ENCODE measurements around the gene ZSWIM1.

GRCh38 chr20:45834797-45835161 lies 46.2 kb upstream of the ZSWIM1 start:
- no peak for TF ChIP-seq CTCF (IDR thresholded peaks at IDR 0.05 in 2 of 3, conservative IDR thresholded peaks at IDR 0.05 in 1 of 3; ENCODE audit: control insufficient read depth in 2 of 3, extremely low read depth in 1 of 3, insufficient read depth in 1 of 3, low read depth in 3 of 3, low read length in 3 of 3)
- no peak for TF ChIP-seq YBX1 (IDR thresholded peaks at IDR 0.05)
- TF ChIP-seq BCLAF1 (IDR thresholded peaks at IDR 0.05) = no peak
- no peak for TF ChIP-seq POLR2AphosphoS5 (IDR thresholded peaks at IDR 0.05; ENCODE audit: low read length)
- no peak for TF ChIP-seq ZBTB4 (CRISPR knock-in tag; IDR thresholded peaks at IDR 0.05)
- no peak for TF ChIP-seq ZBED1 (IDR thresholded peaks at IDR 0.05; ENCODE audit: borderline replicate concordance)
- TF ChIP-seq YY1 (IDR thresholded peaks at IDR 0.05; ENCODE audit: low read depth, low read length) = no peak
- TF ChIP-seq MAX (IDR thresholded peaks at IDR 0.05; ENCODE audit: low read depth, low read length) = no peak
- no peak for TF ChIP-seq LARP7 (IDR thresholded peaks at IDR 0.05)
- no peak for TF ChIP-seq HCFC1 (IDR thresholded peaks at IDR 0.05; ENCODE audit: low read length)
- TF ChIP-seq SIN3A (IDR thresholded peaks at IDR 0.05; ENCODE audit: low read depth, low read length) = no peak
- no peak for TF ChIP-seq TAF1 (IDR thresholded peaks at IDR 0.05; ENCODE audit: borderline replicate concordance, low read depth, low read length)
- TF ChIP-seq ESRRA (IDR thresholded peaks at IDR 0.05; ENCODE audit: low read length) = no peak
- TF ChIP-seq JUND (IDR thresholded peaks at IDR 0.05; ENCODE audit: low read depth, low read length) = no peak

Data from GM12878 (cell line).